Liver (tissue), 9 donors: Measurements from ENCODE around the gene GRIA1. TPM values are rescaled to one million over a fixed set of nuclear protein-coding genes. Genes with fewer than 3 reads are reported as not detected.

Experiments used
- DNase-seq: peaks from one replicate; pipeline ENCODE4 v3.0.0-alpha.2; 2017; ENCODE audit warnings: low spot score
- H3K27ac ChIP-seq, 2 donors: one replicate each; pipeline ENCODE4 v1.7.0; 2013; ENCODE audit warnings: inconsistent platforms in 2 of 2, low read length in 2 of 2, control low read depth in 1 of 2, low read depth in 1 of 2, mild to moderate bottlenecking in 1 of 2
- H3K27me3 ChIP-seq, 4 donors: one replicate each; pipeline versions ENCODE4 v1.6.1 to v1.7.0; 2013; ENCODE audit warnings: low read length in 3 of 4, inconsistent platforms in 1 of 4, mild to moderate bottlenecking in 1 of 4, moderate library complexity in 1 of 4; ENCODE audit not compliant: control insufficient read depth in 4 of 4, insufficient read depth in 4 of 4
- H3K36me3 ChIP-seq, 4 donors: one replicate each; pipeline versions ENCODE4 v1.6.1 to v1.7.0; 2013; ENCODE audit warnings: low read length in 3 of 4, mild to moderate bottlenecking in 3 of 4, low read depth in 1 of 4, moderate library complexity in 1 of 4; ENCODE audit not compliant: control insufficient read depth in 4 of 4, insufficient read depth in 3 of 4
- H3K4me1 ChIP-seq, 4 donors: one replicate each; pipeline versions ENCODE4 v1.6.1 to v1.7.0; 2013; ENCODE audit warnings: low read length in 3 of 4, mild to moderate bottlenecking in 3 of 4, moderate library complexity in 1 of 4; ENCODE audit not compliant: control insufficient read depth in 4 of 4, insufficient read depth in 4 of 4
- H3K4me3 ChIP-seq, 3 donors: one replicate each; pipeline versions ENCODE4 v1.6.1 to v1.7.0; 2013; ENCODE audit warnings: low read length in 3 of 3, control low read depth in 1 of 3, low read depth in 1 of 3, mild to moderate bottlenecking in 1 of 3
- H3K9ac ChIP-seq, 2 donors: one replicate each; pipeline ENCODE4 v1.7.0; 2013; ENCODE audit warnings: low read length in 2 of 2, mild to moderate bottlenecking in 2 of 2, moderate library complexity in 2 of 2, control low read depth in 1 of 2, low read depth in 1 of 2
- H3K9me3 ChIP-seq, 4 donors: one replicate each; pipeline versions ENCODE4 v1.6.1 to v1.7.0; 2013; ENCODE audit warnings: low read length in 3 of 4; ENCODE audit not compliant: control insufficient read depth in 4 of 4
- ATF3 ChIP-seq: IDR thresholded peaks from 2 replicates; pipeline ENCODE4 v1.6.1; 2016; ENCODE audit warnings: antibody characterized with exemption
- CTCF ChIP-seq: fragments of 150-350 bp; IDR thresholded peaks from 2 replicates; pipeline ENCODE4 v1.5.1; 2017; ENCODE audit warnings: improper control_type of control experiment, low read depth, low read length; ENCODE audit not compliant: missing input control
- FOXA1 ChIP-seq: IDR thresholded peaks from 2 replicates; pipeline ENCODE4 v1.6.1; 2016; ENCODE audit warnings: antibody characterized with exemption
- FOXA2 ChIP-seq: IDR thresholded peaks from 2 replicates; pipeline ENCODE4 v1.6.1; 2016; ENCODE audit warnings: antibody characterized with exemption
- GABPA ChIP-seq, 2 donors: IDR thresholded peaks in 1 of 2; conservative IDR thresholded peaks in 1 of 2; 2 replicates each; pipeline ENCODE4 v1.6.1; 2016; ENCODE audit warnings: antibody characterized with exemption in 2 of 2, mild to moderate bottlenecking in 1 of 2, moderate library complexity in 1 of 2
- HNF4A ChIP-seq, 2 donors: conservative IDR thresholded peaks; 2 replicates each; pipeline ENCODE4 v1.6.1; 2016; ENCODE audit warnings: antibody characterized with exemption in 2 of 2, mild to moderate bottlenecking in 2 of 2
- HNF4G ChIP-seq: IDR thresholded peaks from 2 replicates; pipeline ENCODE4 v1.6.1; 2016; ENCODE audit warnings: antibody characterized with exemption
- JUND ChIP-seq, 2 donors: IDR thresholded peaks; 2 replicates each; pipeline ENCODE4 v1.6.1; 2016; ENCODE audit warnings: antibody characterized with exemption in 2 of 2
- MAX ChIP-seq: IDR thresholded peaks from 2 replicates; pipeline ENCODE4 v1.6.1; 2016; ENCODE audit warnings: antibody characterized with exemption
- NR2F2 ChIP-seq: IDR thresholded peaks from 2 replicates; pipeline ENCODE4 v1.6.1; 2016; ENCODE audit warnings: antibody characterized with exemption
- RAD21 ChIP-seq, 2 donors: IDR thresholded peaks; 2 replicates each; pipeline ENCODE4 v1.6.1; 2016; ENCODE audit warnings: antibody characterized with exemption in 2 of 2, mild to moderate bottlenecking in 2 of 2
- REST ChIP-seq: IDR thresholded peaks from 2 replicates; pipeline ENCODE4 v1.6.1; 2016; ENCODE audit warnings: antibody characterized with exemption, mild to moderate bottlenecking
- RXRA ChIP-seq, 2 donors: IDR thresholded peaks; 2 replicates each; pipeline ENCODE4 v1.6.1; 2017 to 2018; ENCODE audit warnings: antibody characterized with exemption in 2 of 2, mild to moderate bottlenecking in 1 of 2
- SP1 ChIP-seq: IDR thresholded peaks from 2 replicates; pipeline ENCODE4 v1.6.1; 2018; ENCODE audit warnings: antibody characterized with exemption, mild to moderate bottlenecking
- TAF1 ChIP-seq: conservative IDR thresholded peaks from 2 replicates; pipeline ENCODE4 v1.6.1; 2016; ENCODE audit warnings: antibody characterized with exemption, mild to moderate bottlenecking
- YY1 ChIP-seq: IDR thresholded peaks from 2 replicates; pipeline ENCODE4 v1.6.1; 2016; ENCODE audit warnings: antibody characterized with exemption, mild to moderate bottlenecking
- ZBTB33 ChIP-seq: IDR thresholded peaks from 2 replicates; pipeline ENCODE4 v1.6.1; 2016; ENCODE audit warnings: antibody characterized with exemption
- WGBS: extraction: QIAGEN DNeasy Blood & Tissue Kit; methylation state at CpG from one replicate; pipeline ENCODE4 v1.1.7; 2013; 5-methylcytosine and 5-hydroxymethylcytosine counted together
- polyA plus RNA-seq, 2 donors: library from polyadenylated mRNA; stranded (reverse) in 1 of 2; unstranded in 1 of 2; fragments of 200-250 nt in 1 of 2; fragments of >200 nt in 1 of 2; fragmentation: Nextera tagmentation in 1 of 2; extraction: Ambion mirVana in 1 of 2; gene quantifications; one replicate each; pipeline versions ENCODE4 v1.2.1 to v1.2.3, GENCODE V29; 2013 to 2015
- total RNA-seq, 2 donors: library from RNA; depleted of rRNA; stranded (reverse); fragments of >200 nt; gene quantifications; one replicate each; pipeline ENCODE4 v1.2.3, GENCODE V29; 2014
- donor health status: healthy.
- donor health status: healthy.
- donor health status: healthy.
- donor health status: healthy.
- donor health status: healthy.

The GRIA1 gene
- total and polyA plus RNA-seq, 4 donors, result 0.08 TPM; not detected in 3

GRCh38 chr5:153496835-153497234 lies 6.4 kb downstream of the GRIA1 start:
- DNase-seq, result no peak
- no peaks in the 10 kb centered on the region for H3K27me3 ChIP-seq
- WGBS, result 41% methylated on average over 1 of the region's 1 CpG
- H3K9me3 ChIP-seq, result no peaks in the 10 kb centered on the region
- TF ChIP-seq NR2F2, result no peak
- peak; percentile 86 to 93 for TF ChIP-seq RAD21 (IDR thresholded peaks at IDR 0.05)
- TF ChIP-seq MAX, result no peak
- no peak for TF ChIP-seq SP1
- peak; percentile 67 for TF ChIP-seq CTCF
- no peak overlapping the region for H3K27ac ChIP-seq
- H3K36me3 ChIP-seq, result no peaks in the 10 kb centered on the region
- no peak overlapping the region for H3K4me3 ChIP-seq
- H3K4me1 ChIP-seq, result no peaks in the 10 kb centered on the region
- H3K9ac ChIP-seq, result no peak overlapping the region

- Histone ChIP-seq H3K9ac (no peak overlapping the region), H3K27me3 (no peaks in the 10 kb centered on the region), H3K4me3 (no peak overlapping the region), H3K4me1 (no peaks in the 10 kb centered on the region), H3K36me3 (no peaks in the 10 kb centered on the region), H3K27ac (no peak overlapping the region), H3K9me3 (no peaks in the 10 kb centered on the region)
- TF ChIP-seq SP1 (no peak), ATF3 (no peak), HNF4A (conservative IDR thresholded peaks at IDR 0.05) (no peak), FOXA1 (no peak), RXRA (IDR thresholded peaks at IDR 0.05) (no peak), FOXA2 (no peak), TAF1 (no peak), JUND (IDR thresholded peaks at IDR 0.05) (no peak), GABPA (IDR thresholded peaks at IDR 0.05 in 1 of 2, conservative IDR thresholded peaks at IDR 0.05 in 1 of 2) (no peak), MAX (no peak), RAD21 (IDR thresholded peaks at IDR 0.05) (no peak), HNF4G (no peak), YY1 (no peak), REST (no peak), ZBTB33 (no peak)
- no peak for DNase-seq
These were observed 8.0 kb downstream of the GRIA1 start for GRCh38 chr5:153498516-153498915.
